WTC11 (cell line): Measurements from ENCODE around the gene MEIS1. TPM values are rescaled to one million over a fixed set of nuclear protein-coding genes. Genes with fewer than 3 reads are reported as not detected.

Experiments used
- ATAC-seq: fragments of 200-7000 bp; cut with Tn5 transposase; 2 replicates; pipeline ENCODE4 v1.10.0; 2021; ENCODE audit warnings: mild to moderate bottlenecking, moderate library complexity
- CTCF ChIA-PET: fragments of 300-600 bp; sonication (Branson Sonifier 250); formaldehyde crosslinking; loops from one replicate; lab custom pipeline; 2021; ENCODE audit warnings: antibody characterized with exemption; lab: Charles Lee
- POLR2A ChIA-PET: fragments of 350-600 bp; sonication (Branson Sonifier 250); formaldehyde crosslinking; loops from one replicate; lab custom pipeline; 2021; ENCODE audit warnings: antibody characterized with exemption; lab: Charles Lee
- DNase-seq: peaks from one replicate; pipeline ENCODE4 v3.0.0; 2021; ENCODE audit warnings: low spot score
- H3K27ac Mint-ChIP-seq: 2 replicates; pipeline ENCODE4 v1.8.0; 2021; ENCODE audit warnings: mixed read lengths
- H3K27me3 Mint-ChIP-seq: 2 replicates; pipeline ENCODE4 v1.8.0; 2021; ENCODE audit warnings: low read depth, mild to moderate bottlenecking, moderate library complexity, mixed read lengths
- H3K36me3 Mint-ChIP-seq: 2 replicates; pipeline ENCODE4 v1.8.0; 2021; ENCODE audit warnings: mixed read lengths
- H3K4me1 Mint-ChIP-seq: 2 replicates; pipeline ENCODE4 v1.8.0; 2022; ENCODE audit warnings: mixed read lengths
- H3K4me3 Mint-ChIP-seq: 2 replicates; pipeline ENCODE4 v1.8.0; 2021; ENCODE audit warnings: mild to moderate bottlenecking, moderate library complexity, mixed read lengths
- H3K9me3 Mint-ChIP-seq: 2 replicates; pipeline ENCODE4 v1.8.0; 2021; ENCODE audit warnings: mixed read lengths
- AFF4 ChIP-seq: sonication (generic); formaldehyde crosslinking; IDR thresholded peaks from 2 replicates; pipeline ENCODE4 v1.8.1; 2023; ENCODE audit warnings: mild to moderate bottlenecking, missing genetic modification reagents, borderline replicate concordance
- ATF1 ChIP-seq: sonication (generic); formaldehyde crosslinking; IDR thresholded peaks from 2 replicates; pipeline ENCODE4 v1.8.1; 2023; ENCODE audit warnings: mild to moderate bottlenecking, moderate library complexity, missing genetic modification reagents
- CREB1 ChIP-seq: sonication (generic); formaldehyde crosslinking; IDR thresholded peaks from 2 replicates; pipeline ENCODE4 v1.8.0; 2023; ENCODE audit warnings: mild to moderate bottlenecking, missing genetic modification reagents
- CREM ChIP-seq: sonication (generic); formaldehyde crosslinking; IDR thresholded peaks from 2 replicates; pipeline ENCODE4 v1.8.1; 2022; ENCODE audit warnings: mild to moderate bottlenecking, missing genetic modification reagents, moderate library complexity
- JAZF1 ChIP-seq: fragments of 250-450 bp; sonication (Bioruptor Pico); IDR thresholded peaks from 2 replicates; pipeline ENCODE4 v1.9.0; 2021; ENCODE audit warnings: moderate library complexity, mild to moderate bottlenecking, inconsistent platforms
- KAT7 ChIP-seq: sonication (generic); formaldehyde crosslinking; IDR thresholded peaks from 2 replicates; pipeline ENCODE4 v1.8.1; 2023; ENCODE audit warnings: missing genetic modification reagents, mild to moderate bottlenecking, borderline replicate concordance
- MYBL2 ChIP-seq: sonication (generic); formaldehyde crosslinking; IDR thresholded peaks from 2 replicates; pipeline ENCODE4 v1.8.1; 2023; ENCODE audit warnings: mild to moderate bottlenecking, moderate library complexity, missing genetic modification reagents
- NFE2L1 ChIP-seq: sonication (generic); formaldehyde crosslinking; IDR thresholded peaks from 2 replicates; pipeline ENCODE4 v1.8.1; 2023; ENCODE audit warnings: missing genetic modification reagents
- NFYB ChIP-seq: sonication (generic); formaldehyde crosslinking; conservative IDR thresholded peaks from 2 replicates; pipeline ENCODE4 v1.8.0; 2022; ENCODE audit warnings: low read depth, missing genetic modification reagents
- PREB ChIP-seq: sonication (generic); formaldehyde crosslinking; IDR thresholded peaks from 2 replicates; pipeline ENCODE4 v1.8.1; 2022; ENCODE audit warnings: mild to moderate bottlenecking, missing genetic modification reagents, moderate library complexity, borderline replicate concordance
- PRRX2 ChIP-seq: fragments of 250-450 bp; sonication (Bioruptor Pico); IDR thresholded peaks from 2 replicates; pipeline ENCODE4 v1.8.0; 2021; ENCODE audit warnings: mild to moderate bottlenecking
- SMAD4 ChIP-seq: sonication (generic); formaldehyde crosslinking; IDR thresholded peaks from 2 replicates; pipeline ENCODE4 v1.8.0; 2022; ENCODE audit warnings: mild to moderate bottlenecking, missing genetic modification reagents
- SP1 ChIP-seq: sonication (generic); formaldehyde crosslinking; conservative IDR thresholded peaks from 2 replicates; pipeline ENCODE4 v1.8.1; 2022; ENCODE audit warnings: missing genetic modification reagents
- ZMAT4 ChIP-seq: fragments of 250-450 bp; sonication (Bioruptor Pico); IDR thresholded peaks from 2 replicates; pipeline ENCODE4 v1.9.0; 2021; ENCODE audit warnings: mild to moderate bottlenecking
- ZNF219 ChIP-seq: sonication (generic); formaldehyde crosslinking; IDR thresholded peaks from 2 replicates; pipeline ENCODE4 v1.8.0; 2023; ENCODE audit warnings: missing genetic modification reagents, mild to moderate bottlenecking, borderline replicate concordance
- ZNF232 ChIP-seq: sonication (generic); formaldehyde crosslinking; IDR thresholded peaks from 2 replicates; pipeline ENCODE4 v1.8.0; 2022; ENCODE audit warnings: mild to moderate bottlenecking, missing genetic modification reagents
- ZNF263 ChIP-seq: sonication (generic); formaldehyde crosslinking; IDR thresholded peaks from 2 replicates; pipeline ENCODE4 v1.8.1; 2022; ENCODE audit warnings: low read depth, mild to moderate bottlenecking, moderate library complexity, missing genetic modification reagents
- ZNF396 ChIP-seq: fragments of 250-450 bp; sonication (Bioruptor Pico); IDR thresholded peaks from 2 replicates; pipeline ENCODE4 v1.8.0; 2021; ENCODE audit warnings: mild to moderate bottlenecking, moderate library complexity, borderline replicate concordance
- total RNA-seq: library from RNA; stranded (reverse); gene quantifications from 3 replicates; pipeline ENCODE4 v1.2.3, GENCODE V29; 2021
- TF ChIP-seq, protein P1 (sequence below): sonication (generic); formaldehyde crosslinking; IDR thresholded peaks from 2 replicates; pipeline ENCODE4 v1.8.0; 2022; ENCODE audit warnings: mild to moderate bottlenecking, missing genetic modification reagents
- TF ChIP-seq, protein P2 (sequence below): fragments of 250-450 bp; sonication (Bioruptor Pico); IDR thresholded peaks from 2 replicates; pipeline ENCODE4 v2.1.2; 2022; ENCODE audit warnings: mild to moderate bottlenecking, moderate library complexity
- TF ChIP-seq, protein P3 (sequence below): fragments of 200-600 bp; IDR thresholded peaks from 2 replicates; pipeline ENCODE4 v1.8.0; 2022; ENCODE audit warnings: antibody characterized with exemption
- TF ChIP-seq, protein P4 (sequence below): sonication (generic); formaldehyde crosslinking; IDR thresholded peaks from 2 replicates; pipeline ENCODE4 v1.8.1; 2023; ENCODE audit warnings: mild to moderate bottlenecking, missing genetic modification reagents

MEIS1 gene
- total RNA-seq, 1 experiment from 2014 or later = 0.48 TPM

- Mint-ChIP-seq H3K27ac (no peak overlapping the region), H3K27me3 (peaks cover 12% of the 10 kb centered on the region), H3K9me3 (no peaks in the 10 kb centered on the region), H3K36me3 (no peaks in the 10 kb centered on the region), H3K4me3 (no peak overlapping the region), H3K4me1 (peaks cover 31% of the 10 kb centered on the region)
- ChIA-PET CTCF (no interaction called here), POLR2A (no interaction called here)
- DNase-seq = no peak
- ATAC-seq = no peak
- TF ChIP-seq KAT7 (CRISPR knock-in tag) (no peak), ZNF396 (CRISPR knock-in tag) (no peak), PRRX2 (no peak), ZNF232 (no peak), MYBL2 (no peak), SP1 (CRISPR knock-in tag) (no peak), PREB (CRISPR knock-in tag) (no peak), JAZF1 (CRISPR knock-in tag) (no peak)
- TF ChIP-seq, protein P1, sequence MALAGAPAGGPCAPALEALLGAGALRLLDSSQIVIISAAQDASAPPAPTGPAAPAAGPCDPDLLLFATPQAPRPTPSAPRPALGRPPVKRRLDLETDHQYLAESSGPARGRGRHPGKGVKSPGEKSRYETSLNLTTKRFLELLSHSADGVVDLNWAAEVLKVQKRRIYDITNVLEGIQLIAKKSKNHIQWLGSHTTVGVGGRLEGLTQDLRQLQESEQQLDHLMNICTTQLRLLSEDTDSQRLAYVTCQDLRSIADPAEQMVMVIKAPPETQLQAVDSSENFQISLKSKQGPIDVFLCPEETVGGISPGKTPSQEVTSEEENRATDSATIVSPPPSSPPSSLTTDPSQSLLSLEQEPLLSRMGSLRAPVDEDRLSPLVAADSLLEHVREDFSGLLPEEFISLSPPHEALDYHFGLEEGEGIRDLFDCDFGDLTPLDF (CRISPR knock-in tag) = no peak
- TF ChIP-seq, protein P2, sequence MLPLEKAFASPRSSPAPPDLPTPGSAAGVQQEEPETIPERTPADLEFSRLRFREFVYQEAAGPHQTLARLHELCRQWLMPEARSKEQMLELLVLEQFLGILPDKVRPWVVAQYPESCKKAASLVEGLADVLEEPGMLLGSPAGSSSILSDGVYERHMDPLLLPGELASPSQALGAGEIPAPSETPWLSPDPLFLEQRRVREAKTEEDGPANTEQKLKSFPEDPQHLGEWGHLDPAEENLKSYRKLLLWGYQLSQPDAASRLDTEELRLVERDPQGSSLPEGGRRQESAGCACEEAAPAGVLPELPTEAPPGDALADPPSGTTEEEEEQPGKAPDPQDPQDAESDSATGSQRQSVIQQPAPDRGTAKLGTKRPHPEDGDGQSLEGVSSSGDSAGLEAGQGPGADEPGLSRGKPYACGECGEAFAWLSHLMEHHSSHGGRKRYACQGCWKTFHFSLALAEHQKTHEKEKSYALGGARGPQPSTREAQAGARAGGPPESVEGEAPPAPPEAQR (CRISPR knock-in tag) = no peak
- TF ChIP-seq, protein P3, sequence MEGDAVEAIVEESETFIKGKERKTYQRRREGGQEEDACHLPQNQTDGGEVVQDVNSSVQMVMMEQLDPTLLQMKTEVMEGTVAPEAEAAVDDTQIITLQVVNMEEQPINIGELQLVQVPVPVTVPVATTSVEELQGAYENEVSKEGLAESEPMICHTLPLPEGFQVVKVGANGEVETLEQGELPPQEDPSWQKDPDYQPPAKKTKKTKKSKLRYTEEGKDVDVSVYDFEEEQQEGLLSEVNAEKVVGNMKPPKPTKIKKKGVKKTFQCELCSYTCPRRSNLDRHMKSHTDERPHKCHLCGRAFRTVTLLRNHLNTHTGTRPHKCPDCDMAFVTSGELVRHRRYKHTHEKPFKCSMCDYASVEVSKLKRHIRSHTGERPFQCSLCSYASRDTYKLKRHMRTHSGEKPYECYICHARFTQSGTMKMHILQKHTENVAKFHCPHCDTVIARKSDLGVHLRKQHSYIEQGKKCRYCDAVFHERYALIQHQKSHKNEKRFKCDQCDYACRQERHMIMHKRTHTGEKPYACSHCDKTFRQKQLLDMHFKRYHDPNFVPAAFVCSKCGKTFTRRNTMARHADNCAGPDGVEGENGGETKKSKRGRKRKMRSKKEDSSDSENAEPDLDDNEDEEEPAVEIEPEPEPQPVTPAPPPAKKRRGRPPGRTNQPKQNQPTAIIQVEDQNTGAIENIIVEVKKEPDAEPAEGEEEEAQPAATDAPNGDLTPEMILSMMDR = no peak
- TF ChIP-seq, protein P4, sequence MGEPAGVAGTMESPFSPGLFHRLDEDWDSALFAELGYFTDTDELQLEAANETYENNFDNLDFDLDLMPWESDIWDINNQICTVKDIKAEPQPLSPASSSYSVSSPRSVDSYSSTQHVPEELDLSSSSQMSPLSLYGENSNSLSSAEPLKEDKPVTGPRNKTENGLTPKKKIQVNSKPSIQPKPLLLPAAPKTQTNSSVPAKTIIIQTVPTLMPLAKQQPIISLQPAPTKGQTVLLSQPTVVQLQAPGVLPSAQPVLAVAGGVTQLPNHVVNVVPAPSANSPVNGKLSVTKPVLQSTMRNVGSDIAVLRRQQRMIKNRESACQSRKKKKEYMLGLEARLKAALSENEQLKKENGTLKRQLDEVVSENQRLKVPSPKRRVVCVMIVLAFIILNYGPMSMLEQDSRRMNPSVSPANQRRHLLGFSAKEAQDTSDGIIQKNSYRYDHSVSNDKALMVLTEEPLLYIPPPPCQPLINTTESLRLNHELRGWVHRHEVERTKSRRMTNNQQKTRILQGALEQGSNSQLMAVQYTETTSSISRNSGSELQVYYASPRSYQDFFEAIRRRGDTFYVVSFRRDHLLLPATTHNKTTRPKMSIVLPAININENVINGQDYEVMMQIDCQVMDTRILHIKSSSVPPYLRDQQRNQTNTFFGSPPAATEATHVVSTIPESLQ (CRISPR knock-in tag) = no peak
These were observed 135.0 kb downstream of the MEIS1 start for GRCh38 chr2:66569974-66570373.

- Mint-ChIP-seq H3K4me3 (no peak overlapping the region), H3K36me3 (no peaks in the 10 kb centered on the region), H3K27me3 (peaks cover 15% of the 10 kb centered on the region), H3K9me3 (no peaks in the 10 kb centered on the region), H3K27ac (no peak overlapping the region), H3K4me1 (peaks cover 34% of the 10 kb centered on the region)
- CTCF ChIA-PET = interaction anchor here (7.1 kb wide), 1 partner anchor 136 kb away, joined by 81 read pairs; the partner anchor contains the start of gene MEIS1
- POLR2A ChIA-PET = no interaction called here
- no peak for ATAC-seq
- DNase-seq = no peak
- TF ChIP-seq AFF4 (CRISPR knock-in tag) (no peak), CREB1 (no peak), ZMAT4 (no peak), SMAD4 (CRISPR knock-in tag) (no peak), ATF1 (no peak), NFYB (no peak), CREM (no peak), ZNF219 (no peak), NFE2L1 (CRISPR knock-in tag) (no peak), ZNF263 (CRISPR knock-in tag) (no peak)
These were observed 135.5 kb downstream of the MEIS1 start for GRCh38 chr2:66570471-66570870.
